Small intestine (tissue), 7 donors: ENCODE measurements around the gene PACSIN2. TPM values are rescaled to one million over a fixed set of nuclear protein-coding genes. Genes with fewer than 3 reads are reported as not detected.

Source experiments
- DNase-seq, 2 donors: peaks; one replicate each; pipeline versions ENCODE4 v3.0.0 to v3.0.0-alpha.2; 2013
- FAIRE-seq: peaks from 2 replicates; lab custom pipeline; 2012; peaks lifted over from hg19 to GRCh38; lab: Jason Lieb, UNC
- H3K27ac ChIP-seq, 3 donors: one replicate each; pipeline ENCODE4 v1.5.1; 2013; ENCODE audit warnings: low read length in 2 of 3, mild to moderate bottlenecking in 2 of 3, control low read depth in 1 of 3, inconsistent platforms in 1 of 3, low read depth in 1 of 3, moderate library complexity in 1 of 3
- H3K27me3 ChIP-seq, 3 donors: one replicate each; pipeline ENCODE4 v1.6.1; 2013; ENCODE audit warnings: low read length in 3 of 3, inconsistent platforms in 1 of 3; ENCODE audit not compliant: control insufficient read depth in 3 of 3, insufficient read depth in 3 of 3
- H3K36me3 ChIP-seq, 3 donors: one replicate each; pipeline ENCODE4 v1.6.1; 2013; ENCODE audit warnings: low read length in 3 of 3, inconsistent platforms in 1 of 3, low read depth in 1 of 3, mild to moderate bottlenecking in 1 of 3, moderate library complexity in 1 of 3; ENCODE audit not compliant: control insufficient read depth in 3 of 3, insufficient read depth in 2 of 3
- H3K4me1 ChIP-seq, 3 donors: one replicate each; pipeline ENCODE4 v1.6.1; 2013; ENCODE audit warnings: low read length in 2 of 3, inconsistent platforms in 1 of 3, low read depth in 1 of 3, mild to moderate bottlenecking in 1 of 3, moderate library complexity in 1 of 3; ENCODE audit not compliant: control insufficient read depth in 3 of 3, insufficient read depth in 2 of 3
- H3K4me3 ChIP-seq, 3 donors: one replicate each; pipeline ENCODE4 v1.5.1; 2013; ENCODE audit warnings: low read length in 3 of 3, control low read depth in 1 of 3, inconsistent platforms in 1 of 3, low read depth in 1 of 3, mild to moderate bottlenecking in 1 of 3, moderate library complexity in 1 of 3
- H3K9me3 ChIP-seq, 2 donors: one replicate each; pipeline ENCODE4 v1.6.1; 2013; ENCODE audit warnings: low read depth in 1 of 2, low read length in 1 of 2; ENCODE audit not compliant: control insufficient read depth in 2 of 2, insufficient read depth in 1 of 2
- WGBS, 3 donors: extraction: QIAGEN DNeasy Blood & Tissue Kit; methylation state at CpG; one replicate each; pipeline ENCODE4 v1.1.7; 2013; 5-methylcytosine and 5-hydroxymethylcytosine counted together
- polyA plus RNA-seq, 4 donors: library from polyadenylated mRNA; stranded (reverse) in 3 of 4; unstranded in 1 of 4; fragments of 200-250 nt in 3 of 4; fragments of 120-200 nt in 1 of 4; gene quantifications; one replicate each; pipeline versions ENCODE4 v1.2.1 to v1.2.3, GENCODE V29; 2013
- donor health status: healthy with polysubstance abuse.
- donor health status: control.
- donor health status: control.
- donor health status: Bipolar disorder and iron deficiency.
- donor health status: healthy.

The PACSIN2 gene
- polyA plus RNA-seq, 4 donors, result 28.9 to 53.3 (median 45.2) TPM

- Histone ChIP-seq H3K9me3 (no peaks in the 10 kb centered on the region), H3K27me3 (no peaks in the 10 kb centered on the region), H3K4me3 (no peak overlapping the region), H3K4me1 (no peaks in the 10 kb centered on the region), H3K27ac (no peak overlapping the region), H3K36me3 (peaks cover 0 to 5% (median 2%) of the 10 kb centered on the region in 3 donors)
- FAIRE-seq (no peak), DNase-seq (no peak)
- 78 to 85% (median 80%) methylated on average over 20 of the region's 20 CpGs for WGBS, 3 donors
Observed at GRCh38 chr22:43042101-43042780, 27.3 kb upstream of the PACSIN2 start.

DNA sequence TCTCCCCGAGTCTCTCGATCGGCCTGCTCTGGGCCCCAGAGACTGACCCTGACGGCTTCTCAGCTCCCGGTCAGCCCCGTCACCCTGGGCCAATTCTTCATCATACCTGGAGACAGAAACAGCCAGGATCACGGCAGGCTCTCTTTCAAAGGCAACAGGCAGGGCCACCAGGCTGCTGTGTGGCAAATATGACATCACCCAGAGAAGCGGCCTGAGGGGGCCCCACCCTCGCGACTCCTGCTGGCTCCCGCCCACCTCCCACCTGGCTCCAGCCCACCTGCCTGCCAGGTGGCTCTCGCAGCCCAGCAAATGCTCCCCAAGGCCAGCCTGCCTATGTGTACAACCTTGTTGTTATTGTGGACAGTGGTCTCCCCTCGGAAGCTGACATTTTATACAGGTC, 24.9 kb upstream of the PACSIN2 start:
- no peaks in the 10 kb centered on the region for H3K4me1 ChIP-seq
- no peak overlapping the region for H3K27ac ChIP-seq
- FAIRE-seq (no peak), DNase-seq (peak in 1 of 2 donors; percentile 46)
- 76 to 86% (median 84%) methylated on average over 13 of the region's 13 CpGs for WGBS, 3 donors
- no peak overlapping the region for H3K4me3 ChIP-seq
- H3K27me3 ChIP-seq, result no peaks in the 10 kb centered on the region
- H3K36me3 ChIP-seq, result peaks cover 0 to 2% (median 0%) of the 10 kb centered on the region in 3 donors
- peaks cover 0 to 2% of the 10 kb centered on the region in 2 donors for H3K9me3 ChIP-seq

- DNase-seq (no peak), FAIRE-seq (no peak)
Observed at GRCh38 chr22:43038325-43038724, 23.4 kb upstream of the PACSIN2 start.

DNA sequence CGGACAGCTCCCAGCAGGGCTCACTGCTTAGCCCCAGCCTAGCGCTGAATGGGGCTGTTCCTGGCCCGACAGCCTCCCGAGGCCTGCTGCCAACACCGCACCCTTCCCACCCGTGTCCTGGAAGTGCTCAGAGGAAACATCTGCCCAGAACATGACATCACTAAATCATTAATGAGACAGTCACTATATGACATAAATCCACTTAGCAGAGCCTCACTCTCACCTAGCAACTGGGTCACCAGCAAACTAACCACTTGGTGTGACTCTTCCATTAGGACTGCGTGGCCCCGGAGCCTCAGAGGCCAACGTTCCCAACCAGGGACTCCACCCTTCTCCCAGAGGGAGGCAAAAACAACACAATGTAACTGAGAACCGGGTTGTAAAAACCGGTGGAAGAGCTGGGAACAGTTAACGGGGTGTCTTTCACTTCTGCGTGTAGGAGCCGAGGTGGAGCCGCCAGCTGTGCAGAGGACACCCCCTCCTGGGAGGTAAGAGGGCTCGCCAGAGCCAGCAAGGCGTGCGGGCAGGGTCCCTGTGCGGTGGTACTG, 21.4 kb upstream of the PACSIN2 start:
- 56 to 67% (median 66%) methylated on average over 19 of the region's 19 CpGs for WGBS, 3 donors
- Histone ChIP-seq H3K9me3 (peaks cover 0 to 2% of the 10 kb centered on the region in 2 donors), H3K27me3 (no peaks in the 10 kb centered on the region), H3K36me3 (no peaks in the 10 kb centered on the region), H3K4me3 (no peak overlapping the region), H3K27ac (no peak overlapping the region), H3K4me1 (no peaks in the 10 kb centered on the region)
- no peak for FAIRE-seq
- DNase-seq, result peak in 1 of 2 donors; percentile 30

More at GRCh38 chr22:43038325-43038724, 23.4 kb upstream of the PACSIN2 start:
- Histone ChIP-seq H3K27me3 (no peaks in the 10 kb centered on the region), H3K36me3 (no peaks in the 10 kb centered on the region), H3K4me3 (no peak overlapping the region), H3K27ac (no peak overlapping the region), H3K4me1 (no peaks in the 10 kb centered on the region), H3K9me3 (peaks cover 0 to 2% of the 10 kb centered on the region in 2 donors)
- WGBS, 3 donors, result 90 to 92% (median 92%) methylated on average over 15 of the region's 15 CpGs

- FAIRE-seq, result no peak
- 88 to 91% (median 89%) methylated on average over 9 of the region's 9 CpGs for WGBS, 3 donors
- no peak for DNase-seq
- Histone ChIP-seq H3K27me3 (no peaks in the 10 kb centered on the region), H3K36me3 (peaks cover 0 to 2% (median 0%) of the 10 kb centered on the region in 3 donors), H3K27ac (no peak overlapping the region), H3K4me1 (no peaks in the 10 kb centered on the region), H3K4me3 (no peak overlapping the region), H3K9me3 (peaks cover 0 to 2% of the 10 kb centered on the region in 2 donors)
Observed at GRCh38 chr22:43035250-43035649, 20.3 kb upstream of the PACSIN2 start.

GRCh38 chr22:43031617-43032016, 16.7 kb upstream of the PACSIN2 start:
- Histone ChIP-seq H3K36me3 (peaks cover 0 to 2% (median 0%) of the 10 kb centered on the region in 3 donors), H3K9me3 (peaks cover 0 to 2% of the 10 kb centered on the region in 2 donors), H3K4me1 (no peaks in the 10 kb centered on the region), H3K27ac (no peak overlapping the region), H3K27me3 (no peaks in the 10 kb centered on the region), H3K4me3 (no peak overlapping the region)
- WGBS, 3 donors, result 75 to 90% (median 87%) methylated on average over 3 of the region's 3 CpGs
- DNase-seq (no peak), FAIRE-seq (no peak)

DNA sequence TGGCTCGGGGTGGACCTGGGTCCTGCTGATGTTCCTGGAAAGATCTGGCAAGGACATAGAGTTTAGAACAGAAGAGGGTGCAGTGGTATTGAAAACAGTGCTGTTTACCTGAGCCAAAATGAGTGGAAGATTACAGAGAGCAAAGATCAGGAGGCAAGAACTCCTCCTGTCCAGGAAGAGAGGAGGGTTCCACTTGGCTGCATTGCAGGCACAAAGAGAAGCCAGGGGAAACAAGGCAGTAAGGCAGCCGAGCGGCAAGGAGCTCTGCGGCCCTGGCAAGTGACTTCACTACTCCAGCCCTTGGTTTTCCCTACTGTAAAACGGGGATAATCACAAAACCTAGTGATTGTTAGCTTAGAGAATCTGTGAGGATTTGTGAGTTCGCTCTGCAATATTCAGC, 3.7 kb upstream of the PACSIN2 start:
- H3K36me3 ChIP-seq, result no peaks in the 10 kb centered on the region
- H3K4me1 ChIP-seq, result peaks cover 0 to 15% (median 4%) of the 10 kb centered on the region in 3 donors
- H3K9me3 ChIP-seq, result no peaks in the 10 kb centered on the region
- DNase-seq (peak; percentile 45 to 82), FAIRE-seq (no peak)
- no peaks in the 10 kb centered on the region for H3K27me3 ChIP-seq
- no peak overlapping the region for H3K27ac ChIP-seq
- 24 to 72% (median 47%) methylated on average over 6 of the region's 6 CpGs for WGBS, 3 donors
- no peak overlapping the region for H3K4me3 ChIP-seq

- H3K4me1 ChIP-seq, result peaks cover 3 to 20% (median 8%) of the 10 kb centered on the region in 3 donors
- no peaks in the 10 kb centered on the region for H3K27me3 ChIP-seq
- no peak overlapping the region for H3K4me3 ChIP-seq
- H3K27ac ChIP-seq, result no peak overlapping the region
- FAIRE-seq (no peak), DNase-seq (no peak)
- no peaks in the 10 kb centered on the region for H3K9me3 ChIP-seq
- H3K36me3 ChIP-seq, result no peaks in the 10 kb centered on the region
- WGBS, 3 donors, result 59 to 72% (median 70%) methylated on average over 10 of the region's 10 CpGs
Observed at GRCh38 chr22:43017525-43018460, 2.8 kb upstream of the PACSIN2 start.
